Measurements from ENCODE around the gene PRF1. TPM values are rescaled to one million over a fixed set of nuclear protein-coding genes. Genes with fewer than 3 reads are reported as not detected.

PRF1 gene
- total RNA-seq, 1 donor from 2014 or later: 67.7 TPM

DNA sequence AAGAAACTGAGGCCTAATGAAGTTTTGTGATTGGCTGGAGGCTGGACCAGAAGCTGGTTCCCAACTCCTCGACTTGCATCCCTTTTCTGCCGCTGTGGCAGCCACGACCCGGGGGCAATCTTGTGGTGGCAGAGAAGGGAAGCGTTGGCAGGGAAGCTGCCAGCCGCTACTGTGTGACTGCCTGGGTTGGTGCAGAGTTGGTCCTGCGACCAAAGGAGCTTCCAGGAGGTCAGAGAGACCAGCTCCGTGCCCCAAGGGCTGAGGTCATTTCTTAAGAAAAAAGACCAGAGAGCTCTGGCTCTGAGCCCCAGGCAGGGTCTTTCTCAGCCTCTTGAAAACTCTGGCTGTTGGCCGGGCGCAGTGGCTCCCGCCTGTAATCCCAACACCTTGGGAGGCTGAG, 47.2 kb downstream of the PRF1 start:
- Mint-ChIP-seq H3K36me3 (ENCODE audit: low read depth) (no peaks in the 10 kb centered on the region), H3K4me1 (ENCODE audit: low read depth) (peaks cover 11% of the 10 kb centered on the region), H3K27ac (no peak overlapping the region), H3K9me3 (no peaks in the 10 kb centered on the region), H3K4me3 (ENCODE audit: low read depth) (no peak overlapping the region), H3K27me3 (ENCODE audit: low read depth) (peaks cover 4% of the 10 kb centered on the region)
- intact Hi-C loops (cut with micrococcal nuclease): loop anchor here (5.0 kb wide), 1 partner anchor 47 kb away; the partner anchor contains the start of gene PRF1
- DNase-seq (ENCODE audit: low spot score): no peak

GRCh38 chr10:70552586-70552985, 50.0 kb downstream of the PRF1 start:
- Mint-ChIP-seq H3K4me1 (ENCODE audit: low read depth) (no peaks in the 10 kb centered on the region), H3K4me3 (ENCODE audit: low read depth) (no peak overlapping the region), H3K9me3 (no peaks in the 10 kb centered on the region), H3K27me3 (ENCODE audit: low read depth) (no peaks in the 10 kb centered on the region), H3K36me3 (ENCODE audit: low read depth) (no peaks in the 10 kb centered on the region), H3K27ac (no peak overlapping the region)
- intact Hi-C loops (cut with micrococcal nuclease): loop anchor here (5.0 kb wide), 1 partner anchor 330 kb away; no protein-coding TSS in a partner anchor
- no peak for DNase-seq (ENCODE audit: low spot score)

GRCh38 chr10:70551971-70552422, 50.5 kb downstream of the PRF1 start:
- Mint-ChIP-seq H3K4me3 (ENCODE audit: low read depth) (no peak overlapping the region), H3K27me3 (ENCODE audit: low read depth) (no peaks in the 10 kb centered on the region), H3K4me1 (ENCODE audit: low read depth) (no peaks in the 10 kb centered on the region), H3K9me3 (no peaks in the 10 kb centered on the region), H3K36me3 (ENCODE audit: low read depth) (no peaks in the 10 kb centered on the region), H3K27ac (no peak overlapping the region)
- intact Hi-C loops (cut with micrococcal nuclease): loop anchor here (2.0 to 5.0 kb wide), 3 partner anchors 67 to 330 kb away; partner anchors contain the start of gene SGPL1
- DNase-seq (ENCODE audit: low spot score): no peak

- Mint-ChIP-seq H3K27me3 (ENCODE audit: low read depth) (no peaks in the 10 kb centered on the region), H3K9me3 (no peaks in the 10 kb centered on the region), H3K4me3 (ENCODE audit: low read depth) (no peak overlapping the region), H3K4me1 (ENCODE audit: low read depth) (no peaks in the 10 kb centered on the region), H3K36me3 (ENCODE audit: low read depth) (no peaks in the 10 kb centered on the region), H3K27ac (no peak overlapping the region)
- DNase-seq (ENCODE audit: low spot score): no peak
- intact Hi-C loops (cut with micrococcal nuclease): loop anchor here (2.0 to 5.0 kb wide), 3 partner anchors 67 to 331 kb away; partner anchors contain the start of gene SGPL1
Measured at GRCh38 chr10:70551466-70551865, 51.1 kb downstream of the PRF1 start.

- no peak for DNase-seq (ENCODE audit: low spot score)
- H3K27ac Mint-ChIP-seq: no peak overlapping the region
- H3K36me3 Mint-ChIP-seq (ENCODE audit: low read depth): no peaks in the 10 kb centered on the region
- no peaks in the 10 kb centered on the region for H3K4me1 Mint-ChIP-seq (ENCODE audit: low read depth)
- H3K4me3 Mint-ChIP-seq (ENCODE audit: low read depth): no peak overlapping the region
- H3K27me3 Mint-ChIP-seq (ENCODE audit: low read depth): no peaks in the 10 kb centered on the region
- H3K9me3 Mint-ChIP-seq: no peaks in the 10 kb centered on the region
- intact Hi-C loops (cut with micrococcal nuclease): loop anchor here (1.0 to 5.0 kb wide), 4 partner anchors 68 to 332 kb away; partner anchors contain the start of gene SGPL1
Measured at GRCh38 chr10:70550459-70550858, 52.1 kb downstream of the PRF1 start.

- Mint-ChIP-seq H3K9me3 (no peaks in the 10 kb centered on the region), H3K36me3 (ENCODE audit: low read depth) (no peaks in the 10 kb centered on the region), H3K4me1 (ENCODE audit: low read depth) (no peaks in the 10 kb centered on the region), H3K27ac (no peak overlapping the region), H3K27me3 (ENCODE audit: low read depth) (no peaks in the 10 kb centered on the region), H3K4me3 (ENCODE audit: low read depth) (no peak overlapping the region)
- peak; percentile 56 for DNase-seq (ENCODE audit: low spot score)
- intact Hi-C loops (cut with micrococcal nuclease): loop anchor here (1.0 to 5.0 kb wide), 4 partner anchors 69 to 332 kb away; partner anchors contain the start of gene SGPL1
Measured at GRCh38 chr10:70549962-70550458, 52.5 kb downstream of the PRF1 start.

GRCh38 chr10:70549351-70549961, 53.1 kb downstream of the PRF1 start:
- H3K27me3 Mint-ChIP-seq (ENCODE audit: low read depth): no peaks in the 10 kb centered on the region
- no peaks in the 10 kb centered on the region for H3K9me3 Mint-ChIP-seq
- DNase-seq (ENCODE audit: low spot score): no peak
- no peak overlapping the region for H3K27ac Mint-ChIP-seq
- intact Hi-C loops (cut with micrococcal nuclease): no loop called here
- H3K4me3 Mint-ChIP-seq (ENCODE audit: low read depth): no peak overlapping the region
- no peaks in the 10 kb centered on the region for H3K4me1 Mint-ChIP-seq (ENCODE audit: low read depth)
- H3K36me3 Mint-ChIP-seq (ENCODE audit: low read depth): no peaks in the 10 kb centered on the region

Other genes with a start within 250 kb of the PRF1 start
- gene LRRC20, start 220.1 kb downstream of the PRF1 start, total RNA-seq: 17.2 and 18.9 TPM in 2 replicates
- 39.5 and 40.0 TPM in 2 replicates for gene EIF4EBP2, start 198.6 kb downstream of the PRF1 start, total RNA-seq
- gene NODAL, start 161.1 kb downstream of the PRF1 start, total RNA-seq: not detected in 2 replicates
- gene PALD1, start 124.0 kb downstream of the PRF1 start, total RNA-seq: 2.1 and 2.3 TPM in 2 replicates
- gene ADAMTS14, start 69.8 kb upstream of the PRF1 start, total RNA-seq: 0.39 and 0.46 TPM in 2 replicates
- not detected in 2 replicates for gene TBATA, start 182.6 kb upstream of the PRF1 start, total RNA-seq
- 124 and 139 TPM in 2 replicates for gene SGPL1, start 213.2 kb upstream of the PRF1 start, total RNA-seq